OCI-LY3 (cell line): ENCODE results near the gene USP10.

Source experiments
- EZH2phosphoT487 ChIP-seq: fragments of 200-600 bp; shearing (Covaris generic); IDR thresholded peaks from 2 replicates; pipeline ENCODE4 v1.6.1; 2018; ENCODE audit warnings: antibody characterized with exemption, mixed run types, low read depth
- TF ChIP-seq, protein P1 (sequence below): fragments of 200-600, 300-600 bp; sonication (generic); IDR thresholded peaks from 2 replicates; pipeline ENCODE4 v1.5.1; 2014; ENCODE audit warnings: antibody characterized with exemption, low read length, low read depth

DNA sequence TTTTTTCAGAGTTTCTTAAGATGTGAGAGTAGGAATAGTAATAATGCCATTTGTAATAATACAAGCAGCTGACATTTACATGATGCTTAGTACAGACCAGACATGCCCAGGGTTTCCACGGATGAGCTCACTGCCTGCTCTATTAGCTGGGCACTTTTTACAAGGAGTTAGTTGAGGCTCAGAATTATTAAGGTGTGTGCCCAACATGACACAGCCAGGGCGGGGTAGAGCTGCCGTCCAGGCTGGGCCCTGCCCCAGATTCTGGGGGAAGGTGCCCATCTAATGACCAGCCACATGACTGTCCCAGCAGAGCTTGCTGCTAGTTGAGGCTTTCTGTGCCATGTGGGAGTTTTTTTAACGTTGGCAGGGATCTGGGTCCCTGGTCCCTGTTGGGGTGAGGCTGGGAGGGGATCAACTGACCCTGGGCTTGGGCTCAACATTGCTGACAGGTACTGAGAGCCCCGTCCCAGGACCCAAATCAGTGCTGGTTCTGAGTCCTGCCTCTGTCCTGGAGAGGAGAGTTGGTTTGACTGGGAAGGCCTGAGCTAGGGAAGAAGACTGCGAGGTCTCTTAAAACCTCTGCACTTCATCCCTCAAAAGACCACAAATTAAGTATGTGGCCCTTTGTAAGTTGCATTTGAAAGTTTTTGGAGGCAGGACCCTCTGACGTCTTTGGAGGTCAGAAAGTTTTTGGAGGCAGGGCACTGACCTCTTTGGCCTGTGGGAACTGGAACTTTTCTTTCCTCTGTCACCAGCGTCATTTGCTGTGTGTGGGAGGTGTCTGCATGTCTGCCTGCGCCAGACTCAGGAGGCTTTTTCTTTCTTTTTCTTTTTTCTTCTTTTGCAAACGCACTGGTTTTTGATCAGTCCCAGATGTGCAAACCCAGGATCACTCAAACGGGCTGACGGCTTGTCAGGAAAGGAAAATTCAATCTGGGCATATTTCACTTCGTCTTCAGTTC, 122.2 kb downstream of the USP10 start:
- TF ChIP-seq, protein P1, sequence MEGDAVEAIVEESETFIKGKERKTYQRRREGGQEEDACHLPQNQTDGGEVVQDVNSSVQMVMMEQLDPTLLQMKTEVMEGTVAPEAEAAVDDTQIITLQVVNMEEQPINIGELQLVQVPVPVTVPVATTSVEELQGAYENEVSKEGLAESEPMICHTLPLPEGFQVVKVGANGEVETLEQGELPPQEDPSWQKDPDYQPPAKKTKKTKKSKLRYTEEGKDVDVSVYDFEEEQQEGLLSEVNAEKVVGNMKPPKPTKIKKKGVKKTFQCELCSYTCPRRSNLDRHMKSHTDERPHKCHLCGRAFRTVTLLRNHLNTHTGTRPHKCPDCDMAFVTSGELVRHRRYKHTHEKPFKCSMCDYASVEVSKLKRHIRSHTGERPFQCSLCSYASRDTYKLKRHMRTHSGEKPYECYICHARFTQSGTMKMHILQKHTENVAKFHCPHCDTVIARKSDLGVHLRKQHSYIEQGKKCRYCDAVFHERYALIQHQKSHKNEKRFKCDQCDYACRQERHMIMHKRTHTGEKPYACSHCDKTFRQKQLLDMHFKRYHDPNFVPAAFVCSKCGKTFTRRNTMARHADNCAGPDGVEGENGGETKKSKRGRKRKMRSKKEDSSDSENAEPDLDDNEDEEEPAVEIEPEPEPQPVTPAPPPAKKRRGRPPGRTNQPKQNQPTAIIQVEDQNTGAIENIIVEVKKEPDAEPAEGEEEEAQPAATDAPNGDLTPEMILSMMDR: no peak
- TF ChIP-seq EZH2phosphoT487: no peak
